ENCODE measurements around the gene RTN3. TPM values are rescaled to one million over a fixed set of nuclear protein-coding genes. Genes with fewer than 3 reads are reported as not detected.
"Not testable (repeated sequence)": the region's sequence is repeated elsewhere in the genome, so short reads cannot be mapped to it uniquely, and the experiment has no call there.

RTN3 gene
- 143 TPM for polyA plus RNA-seq (2012; ENCODE audit: insufficient read depth, insufficient read length)

DNA sequence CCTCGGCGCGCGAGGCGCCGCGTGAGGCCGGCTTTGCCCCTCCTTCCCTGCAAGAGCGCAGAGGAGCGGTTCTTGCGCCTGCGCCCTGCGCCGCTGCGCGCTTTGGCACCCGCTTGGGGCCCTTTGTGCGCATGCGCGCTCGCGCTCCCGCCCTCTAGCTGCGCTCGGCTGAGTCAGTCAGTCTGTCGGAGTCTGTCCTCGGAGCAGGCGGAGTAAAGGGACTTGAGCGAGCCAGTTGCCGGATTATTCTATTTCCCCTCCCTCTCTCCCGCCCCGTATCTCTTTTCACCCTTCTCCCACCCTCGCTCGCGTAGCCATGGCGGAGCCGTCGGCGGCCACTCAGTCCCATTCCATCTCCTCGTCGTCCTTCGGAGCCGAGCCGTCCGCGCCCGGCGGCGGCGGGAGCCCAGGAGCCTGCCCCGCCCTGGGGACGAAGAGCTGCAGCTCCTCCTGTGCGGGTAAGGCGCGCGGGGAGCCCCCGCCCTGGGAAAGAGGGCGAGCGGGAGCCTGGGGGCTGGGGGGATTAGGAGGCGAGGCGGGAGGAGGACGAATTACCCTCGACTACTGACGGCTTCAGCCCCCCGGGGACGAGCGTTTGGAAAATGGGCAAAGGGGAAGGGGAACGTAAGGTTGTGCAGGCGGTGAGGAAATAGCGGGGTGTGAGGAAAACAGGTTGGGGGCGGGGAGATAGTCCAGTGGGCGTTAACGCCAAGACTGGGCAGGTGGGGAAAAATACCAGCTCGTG, at the start of gene RTN3:
RTN3 (plus strand) TSS at position 180 of the 745 bp plus-strand sequence; CDS start at position 317, 137 bp downstream.
- H3K4me3 ChIP-seq (ENCODE audit: low read length) = peak within 1 kb of the TSS; percentile 89
- DNase-seq (ENCODE audit: low read depth, low spot score) = peak; percentile 97

GRCh38 chr11:63635762-63636465, 45.4 kb upstream of the RTN3 start:
- DNase-seq (ENCODE audit: low read depth, low spot score) = peak; percentile 44
- H3K4me3 ChIP-seq (ENCODE audit: low read length) = no peak overlapping the region

GRCh38 chr11:63638436-63638835, 42.9 kb upstream of the RTN3 start:
- not testable (repeated sequence) for DNase-seq (ENCODE audit: low read depth, low spot score); H3K4me3 ChIP-seq (ENCODE audit: low read length)

- no peak overlapping the region for H3K4me3 ChIP-seq (ENCODE audit: low read length)
- no peak for DNase-seq (ENCODE audit: low read depth, low spot score)
These were observed 42.0 kb upstream of the RTN3 start for GRCh38 chr11:63639199-63639832.

DNA sequence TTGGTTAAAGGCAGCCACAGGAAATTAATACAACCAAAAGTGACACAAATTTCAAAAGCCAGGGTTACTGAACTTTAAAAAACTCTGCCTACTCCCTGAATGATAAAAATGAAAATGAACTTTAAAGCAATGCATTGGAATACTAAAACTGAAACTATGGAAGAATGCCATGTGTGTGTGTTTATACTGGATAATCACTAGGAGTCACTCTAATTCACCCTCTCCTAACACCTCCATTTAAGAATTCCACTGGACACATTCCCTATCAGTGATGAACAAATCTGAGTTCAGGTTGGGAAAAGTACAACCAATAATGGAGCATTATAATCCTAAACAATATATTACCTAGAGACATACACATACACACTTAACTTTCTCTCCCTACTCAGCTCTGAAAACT, 39.6 kb upstream of the RTN3 start:
- DNase-seq (ENCODE audit: low read depth, low spot score) = no peak
- no peak overlapping the region for H3K4me3 ChIP-seq (ENCODE audit: low read length)

- H3K4me3 ChIP-seq (ENCODE audit: low read length) = no peak overlapping the region
- DNase-seq (ENCODE audit: low read depth, low spot score) = no peak
These were observed 38.1 kb upstream of the RTN3 start for GRCh38 chr11:63643205-63643604.

GRCh38 chr11:63652671-63653070, 28.6 kb upstream of the RTN3 start:
- no peak overlapping the region for H3K4me3 ChIP-seq (ENCODE audit: low read length)
- peak; percentile 42 for DNase-seq (ENCODE audit: low read depth, low spot score)

DNA sequence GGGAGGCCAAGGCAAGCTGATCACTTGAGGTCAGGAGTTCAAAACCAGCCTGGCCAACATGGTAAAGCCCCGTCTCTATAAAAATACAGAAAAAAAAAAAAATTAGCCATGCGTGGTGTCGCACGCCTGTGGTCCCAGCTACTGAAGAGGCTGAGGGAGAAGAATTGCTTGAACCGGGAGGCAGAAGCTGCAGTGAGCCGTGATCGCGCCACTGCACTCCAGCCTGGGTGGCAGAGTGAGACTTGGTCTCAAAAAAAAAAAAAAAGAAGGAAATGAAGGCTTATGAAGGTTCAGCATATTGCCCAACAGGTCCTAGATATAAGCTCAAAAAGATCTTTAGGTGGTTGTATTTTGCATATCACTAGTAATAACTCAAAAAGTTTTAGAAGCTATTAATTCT, 20.3 kb upstream of the RTN3 start:
- H3K4me3 ChIP-seq (ENCODE audit: low read length) = no peak overlapping the region
- DNase-seq (ENCODE audit: low read depth, low spot score) = no peak

DNA sequence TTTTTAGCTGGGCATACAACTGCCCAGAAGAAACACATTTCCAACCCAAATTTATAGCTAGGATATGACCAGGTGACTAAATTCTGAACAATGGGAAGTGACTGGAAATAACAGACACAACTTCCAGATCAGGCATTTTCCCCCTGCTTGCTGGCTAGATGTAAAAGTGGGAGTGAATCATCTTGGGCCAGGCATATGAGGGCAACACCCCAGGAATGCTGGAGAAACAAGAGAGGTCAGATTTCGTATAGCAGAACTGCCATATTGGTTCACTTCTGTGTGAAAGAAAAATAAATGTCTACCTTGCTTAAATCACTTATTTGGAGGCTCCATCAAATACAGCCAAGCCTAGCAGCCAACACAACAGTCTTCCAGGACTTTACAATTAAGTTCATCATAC, 17.5 kb upstream of the RTN3 start:
- DNase-seq (ENCODE audit: low read depth, low spot score) = no peak
- no peak overlapping the region for H3K4me3 ChIP-seq (ENCODE audit: low read length)

DNA sequence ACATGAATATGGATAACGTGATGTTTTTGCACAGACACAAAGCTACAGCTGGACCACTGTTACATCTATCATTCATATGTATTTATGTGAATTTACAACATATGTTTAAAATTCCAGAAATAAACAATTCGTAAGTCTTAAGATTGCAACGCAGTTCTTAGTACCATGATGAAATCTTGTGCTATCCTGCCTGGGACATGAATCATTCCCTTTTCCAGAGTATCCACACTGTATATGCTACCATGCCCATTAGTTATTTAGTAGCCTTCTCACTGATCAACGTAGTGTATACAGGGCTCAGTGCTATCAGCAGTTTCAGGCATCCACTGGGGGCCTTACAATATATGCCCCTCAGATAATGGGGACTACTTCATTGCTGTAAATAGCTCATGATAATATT, 14.4 kb upstream of the RTN3 start:
- no peak for DNase-seq (ENCODE audit: low read depth, low spot score)
- no peak overlapping the region for H3K4me3 ChIP-seq (ENCODE audit: low read length)

DNA sequence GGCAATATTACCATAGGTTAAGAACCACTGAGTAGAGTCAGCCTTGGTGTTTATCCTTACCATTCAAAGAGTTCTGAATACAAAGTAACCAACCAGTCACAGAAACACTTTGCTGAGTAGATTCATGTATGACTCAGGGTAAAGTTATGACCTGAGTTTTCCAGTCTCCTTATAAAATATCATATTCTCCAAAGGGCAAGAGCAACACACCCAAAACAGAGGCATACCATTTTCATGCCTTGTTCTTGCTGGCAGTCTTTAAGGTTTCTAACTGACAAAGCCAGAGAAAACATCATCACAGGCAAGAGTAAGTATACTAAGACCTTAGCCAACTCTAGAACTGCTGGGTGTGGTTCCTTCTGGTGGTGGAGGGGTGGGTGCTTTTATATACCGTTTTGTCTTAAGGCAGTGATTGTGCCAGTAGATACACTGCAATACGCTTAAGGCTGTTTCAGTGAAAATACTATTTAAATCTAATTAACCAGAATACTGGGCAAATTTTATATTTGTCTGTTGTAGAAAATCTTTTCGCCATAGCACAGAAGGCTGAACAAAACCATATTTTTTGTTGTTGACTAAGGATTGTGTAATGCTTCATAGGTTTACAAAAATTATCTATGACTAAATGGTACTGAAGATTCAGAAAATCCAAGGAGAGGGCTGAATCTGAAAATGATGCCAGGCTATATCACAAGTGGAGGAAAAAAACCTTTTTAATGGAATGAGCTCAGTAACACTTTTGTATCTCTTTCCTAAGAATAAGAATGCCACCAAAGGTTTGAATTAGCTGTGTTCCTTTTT, 13.1 kb upstream of the RTN3 start:
- DNase-seq (ENCODE audit: low read depth, low spot score) = no peak
- H3K4me3 ChIP-seq (ENCODE audit: low read length) = no peak overlapping the region

- DNase-seq (ENCODE audit: low read depth, low spot score) = no peak
- peak overlapping the region; percentile 65 for H3K4me3 ChIP-seq (ENCODE audit: low read length)
These were observed 11.2 kb upstream of the RTN3 start for GRCh38 chr11:63670096-63670432.

GRCh38 chr11:63670433-63671321, 10.6 kb upstream of the RTN3 start:
- DNase-seq (ENCODE audit: low read depth, low spot score) = no peak
- peak overlapping the region; percentile 65 for H3K4me3 ChIP-seq (ENCODE audit: low read length)

GRCh38 chr11:63671322-63672155, 9.8 kb upstream of the RTN3 start, which contains the start of gene ATL3:
Gene ATL3 (minus strand): TSS chr11:63671376. CDS start chr11:63671335, 41 bp downstream.
- H3K4me3 ChIP-seq (ENCODE audit: low read length) = peak within 1 kb of the TSS; percentile 65
- DNase-seq (ENCODE audit: low read depth, low spot score) = peak; percentile 93

DNA sequence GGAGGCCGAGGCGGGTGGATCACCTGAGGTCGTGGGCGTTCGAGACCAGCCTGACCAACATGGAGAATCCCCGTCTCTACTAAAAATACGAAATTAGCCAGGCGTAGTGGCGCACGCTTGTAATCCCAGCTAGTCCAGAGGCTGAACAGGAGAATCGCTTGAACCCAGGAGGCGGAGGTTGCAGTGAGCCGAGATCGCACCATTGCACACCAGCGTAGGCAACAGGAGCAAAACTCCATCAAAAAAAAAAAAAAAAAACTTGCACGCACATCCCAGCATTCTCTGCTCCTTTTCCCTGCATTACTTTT, 9.2 kb upstream of the RTN3 start:
- H3K4me3 ChIP-seq (ENCODE audit: low read length) = peak overlapping the region; percentile 65
- no peak for DNase-seq (ENCODE audit: low read depth, low spot score)

DNA sequence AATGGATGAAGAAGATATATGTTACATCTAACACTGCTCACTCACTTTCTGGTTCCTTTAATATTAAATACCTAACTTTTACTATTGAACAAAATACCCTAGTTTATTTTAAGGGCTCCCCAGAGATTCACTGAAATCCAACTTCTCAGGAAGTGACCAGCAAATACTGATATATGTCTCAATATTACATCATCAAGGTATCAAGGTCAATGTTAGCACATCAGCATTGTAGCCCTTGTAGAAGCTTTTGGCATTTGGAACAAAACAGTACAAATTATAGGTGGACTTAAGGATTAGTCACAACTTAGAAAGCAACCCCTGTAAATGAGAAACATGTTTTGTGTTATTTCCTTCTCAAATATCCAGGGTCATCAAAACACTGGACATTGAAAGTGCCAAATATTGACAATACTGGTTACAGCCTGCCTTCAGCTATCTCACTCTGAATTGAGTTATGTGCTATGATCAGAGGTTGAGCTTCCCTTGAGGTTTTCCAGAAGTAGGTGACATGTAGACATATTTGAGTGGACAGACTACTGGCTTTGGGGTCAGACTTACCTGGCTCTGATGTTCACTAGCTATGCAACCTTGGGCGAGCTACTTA, 8.3 kb upstream of the RTN3 start:
- no peak overlapping the region for H3K4me3 ChIP-seq (ENCODE audit: low read length)
- DNase-seq (ENCODE audit: low read depth, low spot score) = no peak

GRCh38 chr11:63673579-63673978, 7.7 kb upstream of the RTN3 start:
- no peak overlapping the region for H3K4me3 ChIP-seq (ENCODE audit: low read length)
- no peak for DNase-seq (ENCODE audit: low read depth, low spot score)

Measured in Jurkat, Clone E6-1 (cell line).